ENCODE measurements around the gene POU2AF1.

Gene POU2AF1

DNA sequence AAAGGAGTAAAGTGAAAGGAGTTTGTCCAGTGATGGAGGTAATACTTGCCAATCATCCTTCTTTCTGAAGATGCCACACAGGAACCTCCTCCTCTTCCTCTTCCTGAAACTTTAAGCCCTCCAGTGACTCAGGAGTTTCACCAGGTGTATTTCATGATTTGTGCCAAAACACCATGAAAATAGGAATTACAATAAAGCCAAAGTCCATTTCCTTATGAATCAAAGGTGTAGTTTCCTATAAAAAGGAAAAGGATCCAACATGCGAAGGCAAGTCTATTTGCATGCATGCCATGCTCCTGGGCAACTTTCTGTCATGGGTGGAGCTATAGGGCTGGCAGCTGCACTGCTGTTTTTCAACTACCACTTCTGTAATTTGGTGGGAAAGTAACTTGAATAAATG, 9.8 kb upstream of the POU2AF1 start:
- in situ Hi-C loops (cut with HindIII; ENCODE audit: low sequenced_read_pairs), result no loop called here

DNA sequence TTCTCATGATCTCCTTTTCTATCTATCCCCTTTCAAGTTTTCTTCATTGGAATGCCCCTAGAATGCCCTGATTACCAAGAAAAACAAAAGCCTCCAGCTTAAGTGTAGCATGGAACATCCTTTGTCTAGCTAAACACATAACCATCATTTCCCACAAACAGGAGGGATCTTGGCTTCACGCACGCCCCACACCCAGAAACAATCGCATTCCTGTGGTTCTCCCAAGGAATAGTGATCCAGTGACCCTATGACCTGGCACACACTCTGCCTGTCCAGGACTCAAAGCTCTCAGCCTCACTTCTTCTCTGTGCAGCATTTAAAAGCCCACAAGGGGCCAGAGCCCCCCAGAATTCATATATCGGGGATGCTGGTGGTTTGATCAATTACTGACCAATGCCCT, 9.3 kb upstream of the POU2AF1 start:
- in situ Hi-C loops (cut with HindIII; ENCODE audit: low sequenced_read_pairs), result no loop called here

DNA sequence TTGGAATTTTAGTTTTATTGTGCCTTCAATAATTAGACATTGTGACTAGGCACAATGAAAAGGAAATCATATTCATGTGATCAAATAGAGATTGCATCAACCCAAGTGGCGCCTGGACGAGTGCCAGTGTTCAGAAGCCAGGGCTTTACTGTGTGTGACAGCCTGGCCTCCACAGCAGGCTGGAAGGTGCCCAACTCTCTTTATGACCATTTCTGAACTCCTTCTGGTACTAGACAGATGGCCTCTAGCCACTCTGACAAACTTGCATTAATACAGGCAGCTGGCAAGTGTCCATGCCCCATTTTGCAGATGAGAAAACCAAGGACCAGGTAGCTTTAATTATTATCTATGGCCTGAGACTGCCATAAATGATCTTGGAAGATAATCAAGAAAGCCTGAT, 8.3 kb upstream of the POU2AF1 start:
- in situ Hi-C loops (cut with HindIII; ENCODE audit: low sequenced_read_pairs), result no loop called here

GRCh38 chr11:111386611-111387150, 7.6 kb upstream of the POU2AF1 start:
- in situ Hi-C loops (cut with HindIII; ENCODE audit: low sequenced_read_pairs), result no loop called here

DNA sequence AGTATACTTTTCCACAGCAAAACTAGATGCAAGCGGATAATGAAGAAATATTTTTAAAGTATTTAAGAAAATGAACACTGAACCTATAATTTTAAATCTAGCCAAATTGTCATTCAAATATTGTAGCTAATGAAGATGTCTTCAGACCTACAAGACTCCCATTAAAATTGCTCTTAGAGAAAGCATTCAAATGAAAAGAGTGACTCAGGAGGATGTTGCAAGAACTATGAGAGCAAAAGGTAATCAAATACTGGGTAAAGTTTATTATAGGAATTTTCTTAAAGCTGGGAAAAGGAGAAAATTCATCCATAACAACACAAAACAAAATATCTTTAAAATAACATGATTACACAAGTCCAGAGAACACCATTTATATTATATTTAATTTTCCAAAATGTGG, 5.4 kb upstream of the POU2AF1 start:
- in situ Hi-C loops (cut with HindIII; ENCODE audit: low sequenced_read_pairs), result no loop called here

DNA sequence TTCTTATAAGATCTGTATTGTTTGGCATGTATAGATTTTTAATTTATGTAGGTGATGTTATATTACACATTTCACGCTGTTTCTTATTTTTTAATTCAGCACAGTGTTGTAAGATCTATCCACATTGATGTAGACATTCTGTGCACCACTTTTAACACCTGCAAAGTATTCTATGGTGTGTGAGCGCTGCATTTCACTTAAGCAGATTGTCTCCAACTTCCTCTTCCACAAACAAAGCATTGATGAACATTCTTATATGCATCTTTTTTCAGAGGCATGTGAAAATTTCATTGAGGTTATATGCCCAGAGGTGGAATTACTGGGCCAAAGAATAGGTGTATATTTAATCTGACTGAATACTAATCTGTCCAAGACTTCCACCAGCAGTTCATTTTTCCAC, 3.4 kb upstream of the POU2AF1 start:
- in situ Hi-C loops (cut with HindIII; ENCODE audit: low sequenced_read_pairs), result no loop called here

GRCh38 chr11:111379602-111380136, 594 bp upstream of the POU2AF1 start:
- in situ Hi-C loops (cut with HindIII; ENCODE audit: low sequenced_read_pairs), result no loop called here

DNA sequence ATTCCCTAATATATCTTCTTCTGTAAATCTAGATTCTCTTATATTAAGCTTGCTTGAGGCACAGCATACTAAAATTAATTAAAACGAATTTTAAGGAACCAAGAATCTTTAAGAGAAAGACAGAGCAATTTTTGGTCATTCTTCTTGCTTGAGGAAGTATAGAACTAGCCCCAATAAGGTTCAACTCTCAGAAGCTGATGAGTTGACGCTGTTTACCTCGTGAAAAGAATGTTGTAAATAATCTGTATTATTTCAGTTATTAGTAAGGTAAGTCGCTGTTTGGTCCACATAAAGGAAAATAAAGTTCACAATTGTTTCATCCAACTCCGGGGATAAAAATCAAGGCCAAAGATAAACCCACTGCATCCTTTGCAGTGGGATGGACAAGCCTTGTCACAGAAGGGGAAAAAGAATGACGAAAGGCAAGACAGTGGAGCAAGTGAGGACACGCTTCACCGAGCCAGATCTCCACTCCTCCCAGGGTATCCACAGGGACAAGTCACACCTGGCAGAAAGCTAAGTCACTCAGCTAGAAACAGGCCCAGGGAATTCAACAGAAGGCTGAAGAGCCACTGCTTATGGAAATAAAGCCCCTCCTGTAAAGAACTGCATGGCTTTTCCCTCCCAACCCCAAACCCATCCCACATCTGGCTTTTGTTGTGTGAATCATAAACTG, 752 bp downstream of the POU2AF1 start:
- in situ Hi-C loops (cut with HindIII; ENCODE audit: low sequenced_read_pairs), result no loop called here

DNA sequence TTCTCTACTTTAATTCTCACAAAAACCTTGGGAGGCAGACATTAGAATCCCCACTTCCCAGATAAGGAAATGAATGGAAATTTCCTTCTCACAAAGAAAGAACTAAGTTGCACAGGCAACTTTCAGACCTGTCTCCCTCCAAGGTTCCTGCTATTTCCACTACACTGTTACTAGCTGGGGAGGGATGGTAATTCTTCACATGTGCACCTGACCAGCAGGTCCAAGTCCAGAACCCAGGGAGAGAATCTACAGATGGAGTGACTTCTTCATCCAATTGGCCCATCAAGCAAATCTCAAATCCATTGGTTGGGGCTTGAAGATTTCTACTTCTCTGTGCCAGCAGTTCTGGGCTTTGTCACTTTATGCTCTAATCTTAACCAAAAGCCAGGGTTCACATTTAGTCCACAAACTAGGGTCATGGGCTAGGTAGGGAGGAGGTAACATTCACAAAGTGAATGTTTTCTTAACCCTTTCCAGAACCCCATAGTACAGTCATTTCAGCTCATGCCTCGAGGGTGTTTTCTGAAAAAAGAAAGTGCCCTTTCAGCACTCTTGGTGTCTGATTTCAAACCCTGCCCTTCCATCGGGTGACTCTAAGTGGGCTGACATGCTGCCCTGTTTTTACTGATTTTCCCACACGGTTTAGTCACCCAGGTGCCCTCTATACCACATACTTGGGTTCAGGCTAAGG, 2.7 kb downstream of the POU2AF1 start:
- in situ Hi-C loops (cut with HindIII; ENCODE audit: low sequenced_read_pairs), result no loop called here

DNA sequence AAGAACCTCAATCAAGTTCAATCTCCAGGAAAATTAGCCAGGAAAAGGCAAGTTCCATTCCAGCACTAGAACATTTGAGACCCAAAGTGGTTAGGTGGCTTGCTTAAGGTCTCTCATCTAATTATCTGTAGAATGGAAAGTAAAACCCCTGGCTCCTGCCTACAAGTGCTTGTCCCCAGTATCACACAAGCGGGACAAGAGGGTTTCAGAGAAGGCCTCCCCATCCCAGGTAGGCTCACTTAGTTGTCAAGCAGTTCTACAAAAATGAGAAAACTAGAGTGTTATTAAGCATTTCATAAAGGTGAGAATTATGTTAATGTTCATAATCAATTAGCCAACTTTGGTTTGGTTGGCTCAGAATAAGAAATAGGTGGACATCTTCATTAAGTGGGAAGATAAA, 5.5 kb downstream of the POU2AF1 start:
- in situ Hi-C loops (cut with HindIII; ENCODE audit: low sequenced_read_pairs), result no loop called here

- in situ Hi-C loops (cut with HindIII; ENCODE audit: low sequenced_read_pairs), result no loop called here
Measured at GRCh38 chr11:111372538-111372937, 6.5 kb downstream of the POU2AF1 start.

DNA sequence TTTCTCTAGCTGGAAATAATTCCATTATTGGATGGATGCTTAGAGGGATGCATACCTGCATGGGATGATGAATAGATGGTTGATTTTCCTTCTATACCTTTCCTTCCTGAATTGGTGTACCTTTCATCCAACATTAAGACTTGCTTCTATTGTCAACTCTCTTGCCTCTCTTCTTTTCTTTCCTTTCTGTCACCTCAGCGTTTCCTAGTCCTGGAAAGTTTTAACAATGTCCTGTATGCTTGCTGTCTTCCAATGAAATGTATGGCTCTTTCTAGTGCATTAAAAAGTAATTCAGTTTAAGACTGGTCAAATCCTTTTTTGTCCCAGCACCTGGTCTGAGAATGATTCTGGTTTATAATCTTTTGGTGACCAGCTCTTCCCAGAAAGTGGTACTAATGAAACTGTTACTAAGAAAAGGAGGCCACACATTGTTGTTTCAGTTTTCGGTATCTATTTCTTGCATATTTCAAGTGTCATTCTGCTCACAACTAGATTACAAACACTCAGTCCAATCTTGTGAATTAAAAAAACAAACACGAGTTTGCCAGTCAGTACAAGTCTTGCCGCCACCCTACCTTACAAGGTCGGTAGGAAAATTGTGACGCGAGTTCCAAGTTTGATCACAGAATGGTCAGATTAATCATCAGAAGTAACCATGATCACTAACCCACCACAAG, 8.0 kb downstream of the POU2AF1 start:
- in situ Hi-C loops (cut with HindIII; ENCODE audit: low sequenced_read_pairs), result no loop called here

DNA sequence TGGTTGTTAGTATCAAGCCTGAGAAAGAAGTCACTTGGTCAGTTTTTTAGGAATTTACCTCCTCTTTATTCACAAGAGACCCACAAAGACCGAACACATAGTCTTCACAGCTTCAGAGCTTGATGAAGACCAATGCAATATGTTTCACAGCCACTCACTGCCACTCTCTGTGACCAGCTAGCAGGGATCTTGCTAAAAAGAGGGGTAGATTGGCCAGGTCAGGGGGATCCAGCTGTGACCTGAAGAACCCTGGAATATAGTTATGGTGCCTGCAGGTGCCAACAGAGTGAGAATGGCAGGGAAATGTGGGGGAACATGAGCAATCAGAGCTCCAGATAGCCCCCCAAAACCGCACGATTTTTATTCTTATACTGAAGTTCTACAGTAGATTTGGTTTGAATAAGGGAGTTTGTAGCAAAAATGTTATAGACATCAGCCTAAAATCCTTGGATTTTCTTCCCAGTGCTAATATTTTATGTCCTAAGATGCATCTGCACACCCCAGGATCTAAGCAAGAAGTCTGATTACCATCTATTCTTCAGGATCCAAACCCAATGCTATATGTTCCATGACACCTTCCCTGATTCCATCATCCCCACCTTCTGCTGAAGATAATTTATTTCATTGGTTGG, 8.7 kb downstream of the POU2AF1 start:
- in situ Hi-C loops (cut with HindIII; ENCODE audit: low sequenced_read_pairs), result no loop called here

DNA sequence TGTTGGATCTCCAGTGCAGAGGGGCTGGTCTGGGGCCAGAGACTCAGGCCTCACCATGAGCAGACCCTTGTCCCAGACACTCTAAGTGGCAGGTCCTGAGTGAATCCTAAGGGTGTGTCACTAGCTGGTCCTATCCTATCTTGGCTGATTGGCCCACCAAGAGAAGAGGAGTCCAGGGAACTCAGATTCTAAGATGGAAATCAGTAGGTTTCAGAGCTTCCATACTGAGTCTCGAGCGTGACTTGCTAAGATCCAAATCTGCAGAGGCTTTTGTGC, 10.9 kb downstream of the POU2AF1 start:
- in situ Hi-C loops (cut with HindIII; ENCODE audit: low sequenced_read_pairs), result no loop called here

- in situ Hi-C loops (cut with HindIII; ENCODE audit: low sequenced_read_pairs), result no loop called here
Measured at GRCh38 chr11:111367411-111368284, 11.4 kb downstream of the POU2AF1 start.

GRCh38 chr11:111366560-111367410, 12.3 kb downstream of the POU2AF1 start:
- in situ Hi-C loops (cut with HindIII; ENCODE audit: low sequenced_read_pairs), result no loop called here

DNA sequence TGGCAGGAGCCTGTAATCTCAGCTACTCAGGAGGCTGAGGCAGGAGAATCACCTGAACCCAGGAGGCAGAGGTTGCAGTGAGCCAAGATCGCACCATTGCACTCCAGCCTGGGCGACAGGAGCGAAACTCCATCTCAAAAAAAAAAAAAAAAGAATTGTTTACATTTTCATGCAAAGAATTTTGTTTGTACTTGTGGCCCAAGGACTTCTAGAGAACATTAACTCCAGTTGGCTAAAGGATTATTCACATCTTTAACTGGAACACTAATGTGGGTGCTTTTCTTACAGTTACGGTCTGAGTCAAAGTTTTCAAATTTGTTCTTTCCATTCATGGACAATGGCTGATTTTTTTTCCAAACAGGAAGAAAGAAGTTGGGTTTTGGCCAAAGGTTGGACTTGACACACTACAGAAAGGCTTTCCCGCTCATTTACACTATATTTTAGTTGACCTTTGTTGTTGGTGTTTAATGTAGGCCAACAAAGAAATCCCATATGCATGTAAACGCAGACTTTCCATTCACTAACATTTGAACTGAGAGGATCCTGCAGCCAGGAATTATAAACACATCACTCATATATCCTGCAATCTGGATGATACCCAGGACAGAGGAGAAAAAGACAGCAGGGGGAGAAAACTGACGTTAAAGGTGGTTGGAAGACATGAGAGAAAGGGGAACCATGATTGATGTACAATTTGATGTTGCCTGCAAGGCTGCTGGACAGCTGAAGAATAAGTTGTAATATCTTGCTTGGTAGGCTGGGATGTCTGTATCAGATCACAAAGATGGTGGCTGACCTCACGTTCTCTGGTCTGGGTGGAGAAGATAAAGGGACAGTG, 13.1 kb downstream of the POU2AF1 start:
- in situ Hi-C loops (cut with HindIII; ENCODE audit: low sequenced_read_pairs), result no loop called here

- in situ Hi-C loops (cut with HindIII; ENCODE audit: low sequenced_read_pairs), result no loop called here
Measured at GRCh38 chr11:111364503-111364902, 14.6 kb downstream of the POU2AF1 start.

GRCh38 chr11:111363985-111364384, 15.1 kb downstream of the POU2AF1 start:
- in situ Hi-C loops (cut with HindIII; ENCODE audit: low sequenced_read_pairs), result no loop called here

All from DLD1 (cell line).